ENCODE results near the gene RANBP10.
A peak's percentile ranks its signal among the peaks of the same experiment; 100 is the strongest.
"Not testable (repeated sequence)": the region's sequence is repeated elsewhere in the genome, so short reads cannot be mapped to it uniquely, and the experiment has no call there.

Gene RANBP10

DNA sequence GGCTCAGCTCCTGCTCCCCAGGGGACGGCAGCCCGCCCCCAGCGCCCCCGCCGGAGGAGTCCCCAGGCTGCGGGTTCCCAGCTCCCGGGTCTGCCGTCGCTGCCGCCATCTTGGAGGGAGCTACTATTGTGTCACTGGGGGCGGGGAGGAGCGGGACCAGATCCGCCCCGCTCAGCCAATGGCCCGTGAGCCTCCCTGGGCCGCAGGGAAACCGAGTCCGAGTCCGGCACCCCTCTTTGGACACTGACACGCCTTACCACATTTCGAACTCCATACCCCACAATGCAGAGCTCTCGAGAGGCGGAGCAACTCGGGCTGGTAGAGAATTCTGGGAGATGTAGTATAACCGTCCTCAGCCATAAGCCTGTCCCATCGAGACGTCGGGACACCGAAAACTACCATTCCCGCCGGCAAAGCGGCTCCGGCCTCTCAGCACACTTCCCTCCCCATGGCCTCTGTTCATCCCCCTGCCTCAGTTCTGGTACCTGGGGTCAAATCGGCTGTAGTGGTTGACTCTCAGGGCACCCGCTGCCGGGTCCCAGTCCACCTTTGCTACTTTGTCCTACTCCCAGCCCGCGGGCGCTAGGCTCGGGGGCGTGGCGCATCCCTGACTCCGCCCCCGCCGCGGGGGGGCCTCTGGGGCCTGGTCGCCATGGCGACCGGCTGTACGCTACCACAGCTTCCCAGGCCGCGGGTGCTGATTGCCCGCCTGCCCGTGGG, at the start of gene RANBP10, which contains the start of gene TSNAXIP1:
RANBP10 (minus strand) TSS at position 133 of the 720 bp plus-strand sequence; CDS start at position 109, 24 bp downstream.
TSNAXIP1 (plus strand) TSS at position 462 of the 720 bp plus-strand sequence. CDS start 261 bp downstream, outside the sequence.
- peak; percentile 99 for DNase-seq (ENCODE audit: low spot score)

DNA sequence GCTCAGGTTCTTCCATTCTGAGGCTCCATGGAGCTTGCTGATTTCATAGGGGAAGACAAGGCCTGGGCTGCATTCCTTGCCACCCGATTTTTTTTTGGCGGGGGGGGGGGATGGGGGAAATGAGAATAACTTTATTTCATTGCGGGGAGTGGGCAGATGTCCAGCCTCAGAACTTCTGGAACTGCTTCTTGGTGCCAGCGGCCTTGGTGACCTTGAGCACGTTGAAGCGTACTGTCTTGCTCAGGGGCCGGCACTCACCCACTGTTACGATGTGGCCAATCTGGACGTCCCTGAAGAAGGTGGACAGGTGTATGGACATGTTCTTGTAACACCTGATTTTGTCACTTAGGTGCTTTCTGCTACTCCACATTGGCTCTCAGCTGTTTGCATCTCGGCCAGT, 49.4 kb upstream of the RANBP10 start:
- no peak for DNase-seq (ENCODE audit: low spot score)

DNA sequence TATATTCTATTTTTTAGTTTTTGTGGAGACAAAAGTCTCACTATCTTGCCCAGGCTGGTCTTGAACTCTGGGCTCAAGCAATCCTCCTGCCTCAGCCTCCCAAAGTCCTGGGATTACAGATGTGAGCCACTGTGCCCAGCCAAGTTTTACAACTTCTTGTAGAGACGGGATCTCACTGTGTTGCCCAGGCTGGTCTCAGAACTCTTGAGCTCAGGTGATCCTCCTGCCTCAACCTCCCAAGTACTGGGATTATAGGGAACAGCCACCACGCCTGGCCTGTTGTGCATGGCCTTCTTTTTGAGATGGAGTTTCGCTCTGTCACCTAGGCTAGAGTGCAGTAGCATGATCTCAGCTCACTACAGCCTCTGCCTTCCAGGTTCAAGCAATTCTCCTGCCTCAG, 47.3 kb upstream of the RANBP10 start:
- no peak for DNase-seq (ENCODE audit: low spot score)

DNA sequence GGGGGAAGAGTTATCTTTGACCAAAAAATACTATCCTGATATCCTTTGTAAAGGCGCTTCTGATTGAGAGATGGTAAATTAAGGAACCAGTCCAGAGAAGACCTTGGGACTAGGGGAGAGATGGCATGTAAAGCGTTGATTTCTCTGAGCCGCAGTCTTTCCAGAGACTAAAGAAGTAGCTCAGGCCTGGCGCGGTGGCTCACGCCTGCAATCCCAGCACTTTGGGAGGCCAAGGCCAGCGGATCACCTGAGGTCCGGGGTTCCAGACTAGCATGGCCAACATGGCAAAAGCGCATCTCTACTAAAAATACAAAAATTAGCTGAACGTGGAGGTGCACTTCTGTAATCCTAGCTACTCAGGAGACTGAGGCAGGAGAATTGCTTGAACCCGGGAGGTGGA, 41.8 kb upstream of the RANBP10 start:
- no peak for DNase-seq (ENCODE audit: low spot score)

DNA sequence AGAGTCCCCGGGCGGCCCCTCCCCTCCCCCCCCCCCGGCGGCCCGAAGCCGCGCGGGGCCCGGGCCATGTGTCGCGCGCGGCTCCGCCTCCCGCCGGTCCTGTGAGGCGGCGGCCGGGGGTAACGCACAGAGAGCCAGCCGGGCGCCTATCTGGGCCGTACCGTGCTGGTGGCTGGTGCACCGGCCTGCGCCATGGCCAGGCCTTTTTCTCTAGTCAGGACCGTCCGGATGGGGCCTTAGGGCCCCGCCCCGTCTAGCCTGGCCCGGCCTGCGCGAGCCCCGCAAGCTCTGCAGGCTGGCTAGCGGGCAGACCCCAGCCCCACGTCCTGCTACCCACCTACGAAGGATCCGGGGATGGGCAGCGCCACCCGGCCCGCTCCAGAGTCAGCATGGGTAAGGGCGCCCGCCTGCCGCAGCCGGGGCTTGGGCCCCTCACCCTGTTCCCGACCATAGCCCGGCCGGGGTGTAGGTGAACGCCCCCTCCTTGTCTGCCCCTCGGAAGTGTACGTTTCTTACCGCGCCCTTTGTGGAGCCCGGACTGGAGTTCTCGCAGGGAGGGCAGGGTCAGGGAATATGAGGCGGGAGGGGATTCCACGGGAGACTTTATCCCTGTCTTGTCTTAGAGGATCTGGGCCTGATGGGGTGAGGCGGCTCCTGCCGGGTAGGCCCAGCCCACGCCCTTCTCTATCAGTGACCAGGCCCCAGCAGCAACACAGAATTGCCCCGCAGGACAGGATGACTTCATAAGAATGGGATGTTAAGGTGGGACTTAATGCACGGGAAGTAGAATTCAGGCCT, 40.9 kb upstream of the RANBP10 start, which contains the start of gene CENPT:
CENPT (minus strand) TSS at position 630 of the 798 bp plus-strand sequence. CDS start 13,834 bp downstream, outside the sequence.
- peak; percentile 56 for DNase-seq (ENCODE audit: low spot score)

DNA sequence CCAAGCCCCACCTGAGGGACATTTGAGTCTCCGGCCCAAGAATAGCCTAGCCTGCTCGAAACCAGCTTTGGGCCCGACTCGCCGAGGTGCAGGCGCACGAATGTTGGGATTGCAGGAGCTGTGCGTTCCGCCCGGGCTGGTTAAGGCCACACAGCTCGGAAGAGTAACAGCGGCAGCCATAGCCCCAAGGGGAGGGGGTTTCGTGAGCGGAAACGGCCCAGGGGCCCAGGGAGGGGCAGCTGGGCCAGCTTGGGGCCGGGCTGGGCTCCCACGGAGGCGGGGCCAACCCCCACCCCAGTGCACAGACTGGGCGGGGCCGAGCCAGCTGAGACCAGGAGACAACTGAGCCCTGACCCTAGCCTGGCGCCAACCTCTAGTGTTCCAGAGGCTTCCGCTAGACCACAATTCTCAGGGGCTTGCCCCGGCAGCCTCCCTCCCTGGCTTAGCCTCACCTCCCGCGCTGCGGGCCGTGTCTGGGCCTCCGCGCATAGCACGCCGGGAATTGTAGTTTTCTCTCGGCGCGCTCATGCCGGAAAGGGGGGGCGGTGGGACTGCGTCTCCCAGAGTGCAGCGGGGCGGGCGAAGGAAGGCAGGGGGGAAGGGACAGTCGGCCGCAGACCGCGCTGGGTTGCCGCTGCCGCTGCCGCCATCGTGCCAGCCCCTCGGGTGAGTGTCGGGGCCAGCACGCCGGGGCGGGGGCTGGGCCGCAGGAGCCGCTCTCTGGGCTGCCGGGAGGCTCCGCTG, 40.1 kb upstream of the RANBP10 start, which contains the start of gene NUTF2:
NUTF2 (plus strand) TSS at position 614 of the 744 bp plus-strand sequence. CDS start 18,198 bp downstream, outside the sequence.
- peak; percentile 91 for DNase-seq (ENCODE audit: low spot score)

DNA sequence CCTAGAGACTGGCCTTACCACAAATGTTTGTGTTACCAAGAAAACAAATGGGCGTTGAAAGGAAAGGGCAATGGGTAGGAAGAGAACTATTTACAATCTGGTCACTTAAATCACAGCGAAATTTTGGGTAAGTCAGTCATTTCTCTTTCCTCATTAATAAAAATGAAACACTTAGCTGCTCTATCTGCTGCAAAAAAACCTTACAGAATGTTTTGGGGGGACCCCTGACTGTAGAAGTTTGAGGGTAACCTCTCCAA, 39.6 kb upstream of the RANBP10 start:
- DNase-seq (ENCODE audit: low spot score) = no peak

DNA sequence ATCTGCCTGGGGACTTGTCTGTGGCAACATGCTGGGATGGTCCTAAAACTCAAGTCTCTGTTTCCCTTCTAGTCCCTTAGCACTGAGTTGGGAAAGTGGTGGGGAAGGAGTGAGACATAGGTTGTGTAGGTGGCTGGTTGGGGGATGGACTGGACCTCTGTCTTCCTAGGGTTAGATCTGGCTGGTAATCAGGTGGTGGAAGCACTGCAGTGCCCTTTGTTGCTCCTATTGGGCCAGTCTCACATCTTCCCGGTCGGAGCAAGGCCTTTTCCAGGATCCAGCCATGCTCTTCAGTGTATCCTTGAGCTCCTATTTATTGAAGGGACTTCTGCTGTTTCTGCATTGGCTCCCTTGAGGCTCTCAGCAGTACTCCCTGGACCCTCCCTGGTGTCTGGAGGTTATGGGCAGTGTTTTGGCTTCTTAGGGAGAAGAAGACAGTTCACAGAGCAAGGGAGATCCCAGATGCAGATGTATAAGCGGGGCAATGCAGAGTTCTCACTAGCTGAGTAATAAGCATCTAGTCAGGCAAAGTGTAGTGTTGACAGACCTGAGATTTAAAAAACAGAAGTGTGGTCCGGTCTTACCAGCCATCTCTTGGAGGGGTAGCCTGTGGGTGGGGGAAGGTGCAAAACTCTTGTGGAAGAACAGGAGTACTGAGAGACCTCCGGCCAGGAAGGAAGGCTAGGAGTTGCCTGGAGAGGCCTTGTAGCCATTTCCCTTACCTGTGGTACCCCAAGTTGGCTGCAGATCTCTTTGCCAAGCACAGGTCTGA, 39.1 kb upstream of the RANBP10 start:
- DNase-seq (ENCODE audit: low spot score) = no peak

DNA sequence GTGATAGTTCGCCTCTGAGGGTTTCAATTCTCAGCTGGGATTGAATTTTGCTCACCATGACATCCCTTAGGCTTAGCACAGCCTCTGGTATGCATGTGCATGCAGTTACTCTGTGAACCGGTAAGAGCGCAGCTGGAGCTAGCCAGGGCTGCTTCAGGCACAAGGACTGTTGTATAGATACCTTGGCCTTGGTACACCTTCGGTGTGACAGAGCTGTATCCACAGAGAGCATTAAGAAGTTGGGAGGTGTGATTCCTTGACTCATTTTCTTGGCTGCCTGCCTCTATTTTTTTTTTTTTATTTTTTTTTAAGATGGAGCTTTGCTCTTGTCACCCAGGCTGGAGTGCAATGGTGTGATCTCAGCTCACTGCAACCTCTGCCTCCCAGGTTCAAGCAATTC, 38.1 kb upstream of the RANBP10 start:
- no peak for DNase-seq (ENCODE audit: low spot score)

DNA sequence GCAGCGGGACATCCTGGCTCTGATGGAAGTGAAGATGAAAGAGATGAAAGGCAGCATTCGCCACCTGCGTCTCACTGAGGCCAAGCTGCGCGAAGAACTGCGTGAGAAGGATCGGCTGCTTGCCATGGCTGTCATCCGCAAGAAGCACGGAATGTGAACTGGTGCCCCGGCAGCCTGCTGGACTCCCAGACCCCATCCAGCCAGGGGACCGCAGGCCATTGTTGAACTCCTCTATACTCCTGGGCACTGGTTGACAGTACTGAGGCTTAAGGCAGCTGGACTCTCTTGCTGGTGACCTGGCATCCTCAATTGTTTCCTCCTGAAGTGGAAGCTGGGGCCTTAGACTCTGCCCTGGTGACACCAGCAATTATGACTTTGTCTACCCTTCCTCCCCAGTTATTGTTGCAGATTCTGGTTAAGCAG, 37.0 kb upstream of the RANBP10 start:
- no peak for DNase-seq (ENCODE audit: low spot score)

DNA sequence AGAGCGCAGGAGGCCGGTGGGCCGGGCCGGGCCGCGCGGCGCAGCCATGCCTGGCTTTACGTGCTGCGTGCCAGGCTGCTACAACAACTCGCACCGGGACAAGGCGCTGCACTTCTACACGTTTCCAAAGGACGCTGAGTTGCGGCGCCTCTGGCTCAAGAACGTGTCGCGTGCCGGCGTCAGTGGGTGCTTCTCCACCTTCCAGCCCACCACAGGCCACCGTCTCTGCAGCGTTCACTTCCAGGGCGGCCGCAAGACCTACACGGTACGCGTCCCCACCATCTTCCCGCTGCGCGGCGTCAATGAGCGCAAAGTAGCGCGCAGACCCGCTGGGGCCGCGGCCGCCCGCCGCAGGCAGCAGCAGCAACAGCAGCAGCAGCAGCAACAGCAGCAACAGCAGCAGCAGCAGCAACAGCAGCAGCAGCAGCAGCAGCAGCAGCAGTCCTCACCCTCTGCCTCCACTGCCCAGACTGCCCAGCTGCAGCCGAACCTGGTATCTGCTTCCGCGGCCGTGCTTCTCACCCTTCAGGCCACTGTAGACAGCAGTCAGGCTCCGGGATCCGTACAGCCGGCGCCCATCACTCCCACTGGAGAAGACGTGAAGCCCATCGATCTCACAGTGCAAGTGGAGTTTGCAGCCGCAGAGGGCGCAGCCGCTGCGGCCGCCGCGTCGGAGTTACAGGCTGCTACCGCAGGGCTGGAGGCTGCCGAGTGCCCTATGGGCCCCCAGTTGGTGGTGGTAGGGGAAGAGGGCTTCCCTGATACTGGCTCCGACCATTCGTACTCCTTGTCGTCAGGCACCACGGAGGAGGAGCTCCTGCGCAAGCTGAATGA, 36.4 kb upstream of the RANBP10 start:
- peak; percentile 55 for DNase-seq (ENCODE audit: low spot score)

DNA sequence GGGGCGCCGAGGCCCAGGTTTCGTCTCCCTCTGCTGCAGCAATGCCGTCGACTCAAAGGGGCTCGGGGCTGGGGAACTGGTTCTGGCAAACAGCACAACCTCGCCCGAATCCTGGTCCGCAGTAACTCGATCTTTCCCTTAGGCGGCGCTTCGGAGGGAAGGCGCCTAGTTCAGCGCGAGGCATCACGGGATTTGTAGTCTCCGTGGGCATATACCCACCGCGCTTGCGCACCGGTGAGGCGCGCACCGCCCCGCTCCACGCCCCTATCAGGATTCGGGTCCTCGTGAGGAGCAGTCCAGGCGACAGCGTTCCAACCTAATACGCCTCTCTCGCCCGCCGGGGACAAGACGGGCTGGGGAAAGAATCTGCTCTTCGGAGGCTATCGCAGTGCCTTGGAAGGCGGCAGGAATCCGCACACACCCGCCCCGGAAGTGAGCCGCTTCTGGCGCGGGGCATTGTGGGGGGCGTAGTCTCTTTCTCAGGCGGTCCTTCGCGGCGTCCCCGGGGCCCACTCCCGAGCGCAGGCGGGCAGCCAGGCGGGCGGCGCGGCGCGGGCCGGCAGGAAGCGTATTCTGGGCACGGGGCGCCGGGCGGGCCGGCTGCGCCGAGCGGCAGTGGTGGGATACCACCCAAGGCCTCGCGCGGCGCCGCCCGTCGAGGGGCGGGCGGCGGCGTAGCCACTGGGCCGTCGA, 35.6 kb upstream of the RANBP10 start, which contains the start of gene THAP11:
THAP11 (plus strand) TSS at position 505 of the 693 bp plus-strand sequence. CDS start 235 bp downstream, outside the sequence.
- DNase-seq (ENCODE audit: low spot score) = peak; percentile 92

DNA sequence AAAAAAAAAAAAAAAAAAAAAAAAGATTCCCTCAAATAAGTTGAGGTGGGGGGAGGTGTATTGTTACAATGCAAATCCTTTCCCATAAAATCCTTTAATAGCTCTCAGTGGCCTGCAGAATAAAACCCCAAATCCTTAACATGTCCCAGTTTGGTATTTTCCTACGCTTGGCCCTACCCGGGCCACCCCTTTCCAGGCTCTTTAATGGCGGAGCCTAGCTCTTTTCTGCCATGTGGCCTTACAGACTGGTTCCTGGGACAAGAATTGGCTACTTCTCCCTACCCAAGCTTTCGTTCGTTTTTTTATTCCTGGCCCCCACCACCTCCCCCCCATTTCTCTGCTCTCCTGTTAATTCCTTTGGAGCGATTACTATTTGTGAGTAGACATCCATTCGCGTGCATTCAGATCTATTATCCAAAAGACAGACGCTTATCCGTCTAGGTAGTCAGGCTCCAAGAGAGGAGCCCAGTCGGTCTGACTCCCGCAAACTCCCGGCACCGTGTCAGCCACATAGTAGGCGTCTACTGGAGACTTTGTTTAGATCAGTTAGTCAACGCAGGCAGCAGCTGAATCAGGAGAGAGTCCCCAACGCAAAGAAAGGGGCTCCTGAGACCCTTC, 34.9 kb upstream of the RANBP10 start:
- no peak for DNase-seq (ENCODE audit: low spot score)

DNA sequence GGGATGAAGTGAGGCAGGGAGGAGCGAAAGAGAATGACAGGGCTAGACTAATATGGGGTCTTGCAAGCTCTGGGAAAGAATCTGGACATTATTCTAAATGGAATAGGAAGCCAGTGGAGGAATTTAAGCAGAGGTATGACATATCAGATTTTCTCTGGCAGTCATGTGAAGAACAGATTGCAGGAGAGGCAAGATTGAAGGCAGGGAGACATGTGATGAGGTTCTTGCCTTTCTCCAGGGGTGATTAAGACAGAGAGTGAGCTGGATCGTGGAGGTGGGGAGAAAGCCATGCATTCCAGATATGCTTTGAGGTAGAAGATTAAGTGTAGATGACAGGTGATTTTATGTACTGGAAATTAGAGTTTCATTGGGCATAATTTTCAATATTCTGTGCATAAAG, 31.5 kb upstream of the RANBP10 start:
- no peak for DNase-seq (ENCODE audit: low spot score)

DNA sequence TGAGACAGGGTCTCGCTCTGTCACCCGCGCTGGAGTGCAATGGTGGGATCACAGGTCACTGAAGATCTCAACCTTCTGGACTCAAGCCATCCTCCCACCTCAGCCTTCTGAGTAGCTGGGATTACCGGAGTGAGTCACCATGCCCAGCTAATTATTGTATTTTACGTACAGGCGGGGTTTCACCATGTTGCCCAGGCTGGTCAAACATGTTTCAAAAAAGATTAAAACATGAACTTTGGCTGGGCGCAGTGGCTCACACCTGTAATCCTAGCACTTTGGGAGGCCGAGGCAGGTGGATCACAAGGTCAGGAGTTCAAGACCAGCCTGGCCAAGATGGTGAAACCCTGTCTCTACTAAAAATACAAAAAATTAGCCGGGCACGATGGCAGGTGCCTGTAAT, 30.8 kb upstream of the RANBP10 start:
- DNase-seq (ENCODE audit: low spot score) = not testable (repeated sequence)

DNA sequence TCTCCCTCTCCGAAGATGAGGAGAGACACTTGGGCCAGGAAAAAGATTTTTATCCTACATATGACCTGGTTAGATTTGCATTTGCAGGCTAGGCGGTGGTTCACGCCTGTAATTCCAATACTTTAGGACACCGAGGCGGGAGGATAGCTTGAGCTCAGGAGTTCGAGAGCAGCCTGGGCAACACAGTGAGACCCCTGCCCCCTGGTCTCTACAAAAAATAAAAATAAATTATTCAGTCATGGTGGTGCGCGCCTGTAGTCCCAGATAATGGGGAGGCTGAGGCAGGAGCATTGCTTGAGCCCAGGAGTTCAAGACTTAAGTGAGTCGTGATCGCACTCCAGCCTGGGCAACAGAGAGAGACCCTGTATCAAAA, 27.9 kb upstream of the RANBP10 start:
- DNase-seq (ENCODE audit: low spot score) = no peak

DNA sequence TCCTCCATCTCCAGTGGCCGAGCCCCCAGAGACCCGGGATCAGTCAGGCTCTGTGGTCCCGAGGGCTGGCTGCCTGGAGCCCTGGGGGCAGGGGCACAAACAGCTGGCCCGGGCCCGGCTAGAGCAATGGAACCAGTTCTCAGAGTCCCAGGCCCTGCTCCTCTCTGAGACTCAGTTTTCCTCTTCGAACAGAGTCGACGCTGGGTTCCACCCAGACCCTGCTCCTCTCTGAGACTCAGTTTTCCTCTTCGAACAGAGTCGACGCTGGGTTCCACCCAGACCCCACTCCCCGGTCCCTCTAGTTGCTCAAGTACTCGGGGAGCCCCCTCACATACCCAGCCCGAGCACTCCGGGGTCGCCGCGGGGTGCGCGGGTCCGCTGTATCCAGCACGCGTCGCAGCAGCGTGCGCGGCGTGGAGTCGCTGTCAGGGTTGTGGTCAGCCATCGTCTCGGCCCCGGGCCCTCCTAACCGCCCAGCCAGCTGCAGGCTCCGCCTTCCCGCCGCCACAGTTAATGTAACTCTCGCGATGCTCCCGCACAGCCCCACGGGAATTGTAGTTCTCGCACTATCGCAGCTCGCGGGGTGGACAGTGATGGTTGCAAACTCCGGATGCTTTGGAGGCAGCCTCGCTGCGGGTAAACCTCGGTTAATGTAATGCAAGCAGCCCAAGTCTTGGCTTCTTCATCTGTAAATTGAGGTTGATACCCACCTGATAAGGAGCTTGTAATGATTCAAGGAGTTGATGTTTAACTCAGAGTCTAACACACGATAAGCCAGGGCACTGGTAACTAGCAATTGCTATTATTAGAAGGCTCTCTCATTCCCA, 27.3 kb upstream of the RANBP10 start:
- peak; percentile 82 for DNase-seq (ENCODE audit: low spot score)

DNA sequence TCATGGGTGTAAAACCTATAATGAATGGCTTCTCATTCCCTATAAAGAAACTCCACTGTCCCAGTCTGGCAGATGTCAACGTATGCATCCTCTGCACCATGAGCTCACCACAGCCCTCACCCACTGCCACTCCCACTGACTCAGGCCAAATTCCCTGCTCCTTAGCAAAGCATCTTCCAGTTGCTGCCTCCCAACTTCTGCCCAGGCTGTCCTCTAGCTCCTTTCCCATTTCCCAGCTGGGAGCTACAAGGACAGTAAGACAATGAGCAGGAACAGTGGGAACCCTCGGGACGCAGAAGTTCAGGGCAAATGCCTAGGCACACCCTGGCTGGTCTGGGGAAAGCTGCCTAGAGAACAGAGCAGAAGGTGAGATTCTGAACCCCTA, 26.7 kb upstream of the RANBP10 start:
- DNase-seq (ENCODE audit: low spot score) = peak; percentile 18

DNA sequence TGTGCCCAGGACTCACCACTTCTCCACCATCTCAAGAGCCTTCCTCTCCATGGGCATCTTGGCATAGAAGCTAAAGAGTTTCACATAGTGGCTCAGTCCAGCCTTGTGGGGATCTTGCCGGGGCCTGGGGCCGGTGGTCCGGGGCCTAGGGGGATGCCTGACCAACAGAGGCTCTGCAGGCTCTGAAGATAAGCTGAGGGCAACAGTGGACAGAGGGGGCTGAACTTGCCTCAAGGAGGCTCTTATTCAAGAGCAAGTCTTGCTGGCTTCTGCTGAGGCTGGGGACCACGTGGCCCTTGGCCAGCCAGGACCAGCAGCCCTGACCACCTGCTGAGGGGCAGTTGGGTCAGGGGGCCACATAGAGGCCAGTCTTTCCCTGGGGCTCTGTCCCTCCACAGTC, 22.3 kb upstream of the RANBP10 start:
- no peak for DNase-seq (ENCODE audit: low spot score)
